HL-60/S4 treated with phorbol 12-myristate 13-acetate at 8.2 ng/mL for 4 days and 3 days (cell line): ENCODE results near the gene INPPL1.
"Not testable (repeated sequence)": the region's sequence is repeated elsewhere in the genome, so short reads cannot be mapped to it uniquely, and the experiment has no call there.

Experiments
- in situ Hi-C: fragments of 300-500 bp; cut with MboI; formaldehyde crosslinking; loops from 2 replicates; pipeline ENCODE4 v1.15.0; 2022; ENCODE audit warnings: low sequenced_read_pairs

The INPPL1 gene, protein sequence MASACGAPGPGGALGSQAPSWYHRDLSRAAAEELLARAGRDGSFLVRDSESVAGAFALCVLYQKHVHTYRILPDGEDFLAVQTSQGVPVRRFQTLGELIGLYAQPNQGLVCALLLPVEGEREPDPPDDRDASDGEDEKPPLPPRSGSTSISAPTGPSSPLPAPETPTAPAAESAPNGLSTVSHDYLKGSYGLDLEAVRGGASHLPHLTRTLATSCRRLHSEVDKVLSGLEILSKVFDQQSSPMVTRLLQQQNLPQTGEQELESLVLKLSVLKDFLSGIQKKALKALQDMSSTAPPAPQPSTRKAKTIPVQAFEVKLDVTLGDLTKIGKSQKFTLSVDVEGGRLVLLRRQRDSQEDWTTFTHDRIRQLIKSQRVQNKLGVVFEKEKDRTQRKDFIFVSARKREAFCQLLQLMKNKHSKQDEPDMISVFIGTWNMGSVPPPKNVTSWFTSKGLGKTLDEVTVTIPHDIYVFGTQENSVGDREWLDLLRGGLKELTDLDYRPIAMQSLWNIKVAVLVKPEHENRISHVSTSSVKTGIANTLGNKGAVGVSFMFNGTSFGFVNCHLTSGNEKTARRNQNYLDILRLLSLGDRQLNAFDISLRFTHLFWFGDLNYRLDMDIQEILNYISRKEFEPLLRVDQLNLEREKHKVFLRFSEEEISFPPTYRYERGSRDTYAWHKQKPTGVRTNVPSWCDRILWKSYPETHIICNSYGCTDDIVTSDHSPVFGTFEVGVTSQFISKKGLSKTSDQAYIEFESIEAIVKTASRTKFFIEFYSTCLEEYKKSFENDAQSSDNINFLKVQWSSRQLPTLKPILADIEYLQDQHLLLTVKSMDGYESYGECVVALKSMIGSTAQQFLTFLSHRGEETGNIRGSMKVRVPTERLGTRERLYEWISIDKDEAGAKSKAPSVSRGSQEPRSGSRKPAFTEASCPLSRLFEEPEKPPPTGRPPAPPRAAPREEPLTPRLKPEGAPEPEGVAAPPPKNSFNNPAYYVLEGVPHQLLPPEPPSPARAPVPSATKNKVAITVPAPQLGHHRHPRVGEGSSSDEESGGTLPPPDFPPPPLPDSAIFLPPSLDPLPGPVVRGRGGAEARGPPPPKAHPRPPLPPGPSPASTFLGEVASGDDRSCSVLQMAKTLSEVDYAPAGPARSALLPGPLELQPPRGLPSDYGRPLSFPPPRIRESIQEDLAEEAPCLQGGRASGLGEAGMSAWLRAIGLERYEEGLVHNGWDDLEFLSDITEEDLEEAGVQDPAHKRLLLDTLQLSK

DNA sequence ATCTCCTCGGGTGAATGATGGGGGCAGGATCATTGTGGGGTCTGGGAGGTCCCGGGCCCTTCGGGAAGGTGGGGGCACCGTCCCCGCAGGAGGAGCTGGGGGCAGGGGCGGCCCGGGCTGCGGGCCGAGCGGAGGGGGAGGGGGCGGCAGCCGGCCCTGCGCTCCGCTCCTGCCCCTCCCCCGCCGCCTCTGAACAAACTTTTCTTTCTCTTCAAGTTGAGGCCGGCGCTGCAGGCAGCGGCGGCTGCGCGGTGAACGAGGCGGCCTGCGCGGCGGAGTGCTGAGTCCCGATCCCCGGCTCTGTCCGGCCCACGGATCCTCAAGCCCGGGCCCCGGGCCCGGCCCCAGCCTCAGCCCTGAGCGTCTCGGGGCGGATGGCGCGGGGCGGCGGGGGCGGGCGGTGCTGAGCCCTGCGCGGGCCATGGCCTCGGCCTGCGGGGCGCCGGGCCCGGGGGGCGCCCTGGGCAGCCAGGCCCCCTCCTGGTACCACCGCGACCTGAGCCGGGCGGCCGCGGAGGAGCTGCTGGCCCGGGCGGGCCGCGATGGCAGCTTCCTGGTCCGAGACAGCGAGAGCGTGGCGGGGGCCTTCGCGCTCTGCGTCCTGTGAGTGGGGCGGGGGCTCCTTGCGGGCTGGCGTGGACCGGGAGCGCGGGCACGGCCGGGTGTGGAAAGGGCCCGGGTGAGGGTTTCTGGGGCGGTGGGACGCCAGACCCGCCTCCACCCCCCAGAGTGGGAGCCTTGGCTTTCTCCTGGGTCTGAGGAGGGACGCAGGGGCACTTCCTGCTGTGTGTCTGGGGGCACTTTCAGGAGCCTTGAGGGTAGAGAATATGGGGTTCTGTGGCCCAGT lies at the start of gene INPPL1:
Gene INPPL1, plus strand, starts transcription at position 204 of the 847 bp plus-strand sequence. Its CDS starts 218 bp downstream, at position 422.
- in situ Hi-C loops: no loop called here

DNA sequence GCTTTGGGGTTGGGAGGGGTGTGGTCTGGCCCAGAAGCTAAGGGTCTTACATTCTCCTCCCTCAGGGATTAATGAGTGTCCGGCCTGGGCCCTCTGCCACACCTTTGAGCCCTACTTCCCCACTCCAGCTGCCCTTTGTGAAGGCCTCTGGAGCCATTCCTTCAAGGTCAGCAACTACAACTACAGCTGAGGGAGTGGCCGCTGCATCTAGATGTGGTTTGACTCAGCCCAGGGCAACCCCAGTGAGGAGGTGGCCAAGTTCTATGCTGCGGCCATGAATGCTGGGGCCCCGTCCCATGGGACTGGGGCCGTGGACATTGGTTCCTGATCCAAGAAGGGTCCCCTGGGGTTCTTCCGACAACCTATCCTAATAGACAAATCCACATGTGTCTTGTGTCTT lies 46.9 kb upstream of the INPPL1 start:
- in situ Hi-C loops: no loop called here

DNA sequence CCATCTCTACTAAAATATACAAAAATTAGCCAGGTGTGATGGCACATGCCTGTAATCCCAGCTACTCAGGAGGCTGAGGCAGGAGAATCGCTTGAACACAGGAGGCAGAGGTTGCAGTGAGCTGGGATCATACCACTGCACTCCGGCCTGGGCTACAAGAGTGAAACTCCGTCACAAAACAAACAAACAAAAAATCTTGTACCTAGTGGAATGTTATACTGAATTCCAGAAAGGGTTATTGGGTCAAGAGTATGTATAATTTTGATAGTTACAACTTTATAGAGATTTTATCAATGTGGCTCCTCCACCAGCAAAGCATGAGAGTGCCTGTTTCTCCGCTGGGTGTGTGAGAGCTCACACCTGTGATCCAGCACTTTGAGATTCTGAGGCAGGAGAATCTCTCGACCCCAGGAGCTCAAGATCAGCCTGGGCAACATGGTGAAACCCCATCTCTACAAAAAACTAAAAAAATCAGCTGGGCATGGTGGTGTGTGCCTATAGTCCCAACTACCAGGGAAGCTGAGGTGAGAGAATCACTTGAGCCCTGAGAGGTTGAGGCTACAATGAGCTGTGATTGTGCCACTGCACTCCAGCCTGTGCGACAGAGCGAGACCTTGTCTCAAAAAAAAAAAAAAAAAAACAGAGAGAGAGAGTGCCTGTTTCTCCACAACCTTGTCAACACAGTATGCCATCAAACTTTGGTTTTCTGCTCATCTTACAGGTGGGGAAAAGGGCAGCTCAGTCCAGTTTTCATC lies 45.3 kb upstream of the INPPL1 start:
- in situ Hi-C loops: no loop called here

DNA sequence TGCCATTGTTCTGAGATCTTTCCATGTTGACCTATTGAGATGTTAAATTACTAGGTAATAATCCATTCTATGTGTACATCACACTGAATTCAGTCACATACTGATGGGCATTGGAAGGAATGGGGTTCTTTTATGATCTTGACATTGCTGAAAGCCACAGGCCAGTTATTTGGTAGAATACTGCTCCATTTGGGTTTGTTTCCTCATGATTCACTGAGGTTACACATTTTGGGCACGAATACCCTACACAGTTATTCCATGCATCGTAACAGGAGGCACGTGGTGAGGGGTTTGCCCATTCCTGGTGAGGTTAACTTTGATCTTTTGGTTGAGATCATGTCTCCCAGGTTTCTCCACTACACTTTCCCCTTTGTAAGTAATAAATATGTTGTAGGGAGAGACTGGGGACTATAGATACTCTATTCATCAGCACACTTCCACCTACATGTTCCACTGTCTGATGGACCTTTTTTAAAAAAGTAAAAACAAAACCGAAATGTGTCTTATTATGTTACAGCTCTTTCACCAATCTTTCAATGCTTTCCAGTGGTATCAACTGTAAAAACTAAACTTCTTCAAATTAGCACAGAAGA lies 44.7 kb upstream of the INPPL1 start:
- in situ Hi-C loops: no loop called here

DNA sequence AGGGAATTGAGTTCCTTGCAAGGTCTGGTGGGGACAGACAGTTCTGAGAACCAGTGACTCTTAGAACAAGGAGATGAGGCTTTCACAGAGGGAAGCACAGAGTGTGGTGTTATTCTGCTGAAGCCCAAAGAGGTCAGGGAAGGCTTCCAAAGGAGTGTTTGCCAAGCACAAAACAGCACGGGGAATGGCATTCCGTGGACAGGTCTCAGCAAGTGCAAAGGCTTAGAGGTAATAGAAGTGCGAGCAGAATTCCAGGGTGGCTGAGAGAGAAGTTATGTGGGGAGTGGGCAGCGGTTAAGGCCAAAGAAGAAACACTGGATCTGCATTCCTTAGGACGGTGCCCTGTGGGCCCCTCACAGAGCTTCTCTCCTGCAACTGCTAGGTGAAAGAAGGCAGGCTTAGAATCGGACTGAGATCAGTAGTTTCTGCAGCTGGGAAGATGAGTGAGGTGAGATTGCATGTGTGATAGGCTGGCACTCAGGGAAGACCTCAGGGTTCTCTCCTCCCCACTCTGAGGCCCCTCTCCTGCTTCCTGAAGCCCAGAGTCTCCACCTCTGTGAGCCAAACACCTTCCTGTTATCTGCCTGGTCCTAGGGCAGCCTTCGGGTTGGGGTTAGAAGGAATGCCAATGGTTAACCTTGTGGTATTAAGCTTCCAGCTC lies 43.5 kb upstream of the INPPL1 start:
- in situ Hi-C loops: not testable (repeated sequence)

DNA sequence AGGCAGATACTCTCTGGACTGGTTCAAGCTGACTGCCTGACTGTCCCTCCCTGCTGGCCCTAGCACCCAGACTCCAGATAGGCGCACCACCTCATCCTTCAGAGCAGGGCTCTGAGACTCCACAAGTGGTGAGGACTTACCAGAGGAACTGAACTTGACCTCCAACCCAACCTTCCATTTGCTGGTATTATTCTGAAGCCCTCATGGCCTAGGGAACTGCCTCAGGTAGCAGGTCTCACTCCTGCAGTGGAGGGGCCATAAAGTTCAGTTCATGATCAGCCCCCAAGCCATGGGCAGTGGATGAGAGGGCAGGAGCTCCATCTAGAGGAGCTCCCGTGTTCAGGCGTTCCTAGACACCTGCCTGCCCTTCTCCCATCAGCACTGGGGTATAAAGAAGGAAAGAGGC lies 43.0 kb upstream of the INPPL1 start:
- in situ Hi-C loops: not testable (repeated sequence)

DNA sequence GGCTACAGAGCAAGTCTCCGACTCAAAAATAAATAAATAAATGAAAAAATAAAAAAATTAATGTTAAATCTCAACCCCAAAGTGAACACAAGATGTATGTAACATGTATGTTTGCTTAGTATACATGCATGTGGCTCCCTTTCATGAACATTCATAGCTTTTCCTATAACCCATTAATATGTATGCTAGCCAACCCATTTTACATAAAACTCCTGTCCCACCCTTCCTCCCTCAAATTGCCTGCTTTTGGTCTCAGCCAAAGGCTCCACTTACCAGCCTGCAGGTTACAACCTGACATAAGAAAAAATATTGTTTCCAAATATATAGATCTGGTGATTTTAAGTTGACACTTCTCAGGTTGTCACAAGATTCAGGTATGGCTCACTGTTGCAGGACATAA lies 36.3 kb upstream of the INPPL1 start:
- in situ Hi-C loops: no loop called here

DNA sequence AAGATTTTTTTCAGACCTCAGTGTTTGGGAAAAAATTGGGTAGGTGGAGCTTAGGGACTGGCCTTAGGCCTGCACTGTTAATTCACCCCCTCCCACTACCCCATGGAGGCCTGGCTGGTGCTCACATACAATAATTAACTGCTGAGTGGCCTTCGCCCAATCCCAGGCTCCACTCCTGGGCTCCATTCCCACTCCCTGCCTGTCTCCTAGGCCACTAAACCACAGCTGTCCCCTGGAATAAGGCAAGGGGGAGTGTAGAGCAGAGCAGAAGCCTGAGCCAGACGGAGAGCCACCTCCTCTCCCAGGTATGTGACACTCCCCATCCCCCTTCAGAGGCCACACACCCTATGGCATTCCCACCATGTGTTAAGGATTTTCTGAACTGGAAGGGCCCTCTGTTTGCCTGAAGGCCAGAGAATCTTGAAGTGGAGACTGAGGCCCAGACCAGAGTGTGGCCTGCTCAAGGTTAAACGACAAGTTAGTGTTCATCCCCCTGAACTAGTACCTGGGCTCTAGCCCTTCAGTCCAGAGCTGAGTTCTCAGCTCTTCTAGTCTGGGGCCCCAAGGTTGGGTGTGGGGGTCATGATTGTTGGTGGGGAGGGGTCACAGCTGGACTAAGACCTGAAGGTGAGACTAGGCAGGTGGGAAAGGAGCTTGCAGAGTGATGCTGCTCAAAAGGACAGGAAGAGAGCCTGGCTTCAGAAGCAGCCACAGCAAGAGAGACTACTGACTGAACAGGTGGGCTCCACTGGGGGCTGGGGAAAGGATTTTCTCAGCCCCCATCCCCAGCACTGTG lies 34.9 kb upstream of the INPPL1 start:
- in situ Hi-C loops: no loop called here

DNA sequence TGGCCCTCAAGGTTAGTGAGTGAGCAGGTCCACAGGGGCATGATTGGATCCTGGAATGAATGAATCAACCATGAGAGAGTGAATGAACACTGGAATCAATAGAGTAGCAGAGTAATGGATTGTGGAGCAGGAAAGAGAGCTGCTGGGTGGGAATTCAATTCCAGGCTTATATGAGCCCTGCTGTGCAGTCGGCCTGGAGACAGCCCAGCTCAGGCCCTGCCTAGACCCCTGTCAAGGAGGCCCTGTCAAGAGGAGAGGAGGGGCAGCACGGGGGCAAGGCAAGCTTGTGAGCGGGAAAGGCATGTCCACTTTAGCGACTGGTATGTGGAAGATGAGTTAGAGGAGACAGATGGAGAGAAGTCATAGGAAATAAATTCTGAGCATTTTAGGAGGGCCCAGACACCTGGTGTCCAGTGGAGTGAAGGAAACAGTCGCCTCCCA lies 33.9 kb upstream of the INPPL1 start:
- in situ Hi-C loops: no loop called here

DNA sequence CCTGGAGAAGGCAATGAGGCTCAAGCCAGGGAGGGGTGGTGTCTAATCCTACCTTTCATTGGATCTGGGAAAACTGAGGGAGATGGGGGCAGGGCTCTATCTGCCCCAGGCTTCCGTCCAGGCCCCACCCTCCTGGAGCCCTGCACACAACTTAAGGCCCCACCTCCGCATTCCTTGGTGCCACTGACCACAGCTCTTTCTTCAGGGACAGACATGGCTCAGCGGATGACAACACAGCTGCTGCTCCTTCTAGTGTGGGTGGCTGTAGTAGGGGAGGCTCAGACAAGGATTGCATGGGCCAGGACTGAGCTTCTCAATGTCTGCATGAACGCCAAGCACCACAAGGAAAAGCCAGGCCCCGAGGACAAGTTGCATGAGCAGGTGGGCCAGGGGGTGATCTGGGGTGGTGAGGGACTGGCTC lies 32.6 kb upstream of the INPPL1 start, which contains the start of gene FOLR1:
Gene FOLR1, plus strand, starts transcription at position 180 of the 421 bp plus-strand sequence. Its CDS starts 34 bp downstream, at position 214.
- in situ Hi-C loops: no loop called here

DNA sequence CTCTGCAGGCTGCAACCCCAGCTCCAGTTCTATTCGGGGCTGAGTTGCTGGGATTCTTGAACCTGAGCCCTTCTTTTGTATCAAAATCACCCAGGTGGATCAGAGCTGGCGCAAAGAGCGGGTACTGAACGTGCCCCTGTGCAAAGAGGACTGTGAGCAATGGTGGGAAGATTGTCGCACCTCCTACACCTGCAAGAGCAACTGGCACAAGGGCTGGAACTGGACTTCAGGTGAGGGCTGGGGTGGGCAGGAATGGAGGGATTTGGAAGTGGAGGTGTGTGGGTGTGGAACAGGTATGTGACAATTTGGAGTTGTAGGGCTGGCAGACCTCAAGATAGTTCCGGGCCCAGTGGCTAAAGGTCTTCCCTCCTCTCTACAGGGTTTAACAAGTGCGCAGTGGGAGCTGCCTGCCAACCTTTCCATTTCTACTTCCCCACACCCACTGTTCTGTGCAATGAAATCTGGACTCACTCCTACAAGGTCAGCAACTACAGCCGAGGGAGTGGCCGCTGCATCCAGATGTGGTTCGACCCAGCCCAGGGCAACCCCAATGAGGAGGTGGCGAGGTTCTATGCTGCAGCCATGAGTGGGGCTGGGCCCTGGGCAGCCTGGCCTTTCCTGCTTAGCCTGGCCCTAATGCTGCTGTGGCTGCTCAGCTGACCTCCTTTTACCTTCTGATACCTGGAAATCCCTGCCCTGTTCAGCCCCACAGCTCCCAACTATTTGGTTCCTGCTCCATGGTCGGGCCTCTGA lies 28.9 kb upstream of the INPPL1 start:
- in situ Hi-C loops: no loop called here

DNA sequence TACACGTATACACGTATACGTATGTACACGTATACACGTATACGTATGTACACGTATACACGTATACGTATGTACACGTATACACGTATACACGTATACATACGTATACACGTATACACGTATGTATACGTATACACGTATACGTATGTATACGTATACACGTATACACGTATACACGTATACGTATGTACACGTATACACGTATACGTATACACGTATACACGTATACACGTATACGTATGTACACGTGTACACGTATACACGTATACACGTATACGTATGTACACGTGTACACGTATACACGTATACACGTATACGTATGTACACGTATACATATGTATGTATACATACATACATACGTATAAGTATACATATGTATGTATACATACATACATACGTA lies 23.1 kb upstream of the INPPL1 start:
- in situ Hi-C loops: not testable (repeated sequence)

DNA sequence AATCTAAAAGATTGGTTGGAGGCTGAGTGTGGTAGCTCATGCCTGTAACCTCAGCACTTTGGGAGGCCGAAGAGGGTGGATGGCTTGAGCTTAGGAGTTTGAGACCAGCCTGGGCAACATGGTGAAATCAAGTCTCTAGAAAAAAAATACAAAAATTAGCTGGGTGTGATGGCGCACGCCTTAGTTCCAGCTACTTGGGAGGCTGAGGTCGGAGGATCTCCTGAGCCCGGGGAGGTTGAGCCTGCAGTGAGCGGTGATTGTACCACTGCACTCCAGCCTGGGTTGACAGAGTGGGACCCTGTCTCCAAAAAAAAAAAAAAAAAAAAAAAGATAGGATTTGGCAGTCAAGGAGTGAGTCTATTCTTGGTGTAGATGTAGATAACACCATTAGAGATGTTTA lies 22.0 kb upstream of the INPPL1 start:
- in situ Hi-C loops: no loop called here

DNA sequence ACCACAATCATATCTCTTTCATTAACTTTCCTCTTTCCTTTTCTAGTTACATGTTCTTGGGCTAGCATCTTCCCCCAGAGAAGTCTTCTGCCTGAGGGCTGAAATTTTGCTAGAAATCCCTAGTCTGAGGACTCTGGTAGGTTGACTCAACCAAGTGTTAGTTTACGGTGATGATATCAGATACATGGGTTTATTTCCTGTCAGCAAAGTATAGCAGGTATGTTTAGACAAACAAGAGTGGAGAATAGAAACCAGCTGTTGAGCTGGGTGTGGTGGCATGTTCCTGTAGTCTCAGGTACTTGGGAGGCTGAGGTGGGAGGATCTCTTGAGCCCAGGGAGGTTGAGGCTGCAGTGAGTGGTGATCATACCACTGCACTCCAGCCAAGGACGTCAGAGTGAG lies 21.4 kb upstream of the INPPL1 start:
- in situ Hi-C loops: no loop called here

DNA sequence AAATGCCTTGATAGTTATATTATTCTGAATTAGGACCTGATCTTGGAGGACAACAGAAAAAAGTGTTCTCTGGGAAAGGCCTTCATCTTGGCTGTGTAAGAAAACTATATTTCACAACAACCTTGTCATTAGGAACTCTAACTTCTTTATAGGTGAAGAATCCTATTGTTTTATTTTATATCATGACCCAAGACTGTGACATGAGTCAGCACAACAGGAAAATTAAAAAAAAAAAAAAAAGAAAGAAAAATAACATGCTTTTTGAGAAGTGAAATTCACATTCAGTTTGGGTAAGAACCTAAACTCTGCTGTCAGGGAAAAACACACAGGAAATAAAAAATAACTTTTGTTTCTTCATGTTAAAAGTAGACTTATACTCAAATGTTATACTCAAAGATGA lies 19.7 kb upstream of the INPPL1 start:
- in situ Hi-C loops: no loop called here

DNA sequence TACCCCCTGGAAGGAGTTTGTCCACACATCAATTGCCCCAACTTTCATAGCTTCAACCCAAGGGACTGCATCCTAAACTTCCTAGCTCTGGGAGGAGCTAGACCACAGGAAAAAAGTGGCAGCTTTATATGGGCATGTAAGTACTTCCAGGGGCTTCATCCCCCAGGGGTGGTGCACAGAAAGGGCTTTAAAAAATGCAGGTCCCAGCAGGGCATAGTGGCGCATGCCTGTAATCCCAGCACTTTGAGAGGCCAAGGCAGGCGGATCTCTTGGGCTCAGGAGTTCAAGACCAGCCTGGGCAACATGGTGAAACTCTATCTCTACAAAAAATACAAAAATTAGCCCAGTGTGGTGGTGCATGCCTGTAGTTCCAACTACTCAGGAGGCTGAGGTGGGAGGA lies 17.8 kb upstream of the INPPL1 start:
- in situ Hi-C loops: not testable (repeated sequence)

DNA sequence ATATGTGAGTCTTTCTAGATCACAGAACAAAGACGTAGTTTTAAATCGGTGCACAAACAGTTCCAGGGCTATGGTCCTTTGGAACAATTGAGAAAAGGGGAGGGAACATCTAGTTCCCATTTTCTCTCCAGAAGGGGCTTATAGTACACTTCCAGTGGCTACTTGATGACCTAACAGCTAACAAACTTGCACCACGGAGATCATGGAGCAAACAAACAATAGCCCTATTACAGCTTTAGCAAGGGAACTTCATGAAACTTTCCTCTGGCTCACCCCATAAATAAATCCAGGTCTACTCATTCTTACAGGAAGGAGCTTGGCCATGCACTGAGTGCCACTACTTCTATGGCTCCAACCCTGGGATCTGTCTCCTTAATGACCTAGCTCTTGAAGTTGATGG lies 16.3 kb upstream of the INPPL1 start:
- in situ Hi-C loops: no loop called here
